Calu3 (cell line): ENCODE data around the gene SF3A2. TPM values are rescaled to one million over a fixed set of nuclear protein-coding genes. Genes with fewer than 3 reads are reported as not detected.

Experiments used
- BruUV-seq: library from RNA; stranded (reverse); fragments of 400-500 nt; replicated peaks from 2 replicates; lab custom pipeline; 2021; lab: Mats Ljungman, UMichigan
- CTCF ChIA-PET: fragments of 300-600 bp; sonication (Branson Sonifier 250); formaldehyde crosslinking; loops from one replicate; lab custom pipeline; 2022; ENCODE audit warnings: antibody characterized with exemption; lab: Charles Lee
- DNase-seq: peaks from one replicate; pipeline ENCODE4 v3.0.0; 2022
- H3K27ac Mint-ChIP-seq: one replicate; pipeline ENCODE4 v1.8.0; 2022; ENCODE audit warnings: mixed read lengths; ENCODE audit not compliant: unreplicated experiment
- H3K27me3 Mint-ChIP-seq: one replicate; pipeline ENCODE4 v1.8.0; 2022; ENCODE audit warnings: mixed read lengths; ENCODE audit not compliant: unreplicated experiment
- H3K36me3 Mint-ChIP-seq: one replicate; pipeline ENCODE4 v1.8.0; 2022; ENCODE audit warnings: mild to moderate bottlenecking, moderate library complexity, mixed read lengths; ENCODE audit not compliant: insufficient read depth, unreplicated experiment
- H3K4me1 Mint-ChIP-seq: one replicate; pipeline ENCODE4 v1.8.0; 2022; ENCODE audit warnings: mild to moderate bottlenecking, low read depth, mixed read lengths; ENCODE audit not compliant: unreplicated experiment
- H3K4me3 Mint-ChIP-seq: one replicate; pipeline ENCODE4 v1.8.0; 2022; ENCODE audit warnings: mild to moderate bottlenecking, low read depth, moderate library complexity, mixed read lengths; ENCODE audit not compliant: unreplicated experiment
- H3K9me3 Mint-ChIP-seq: one replicate; pipeline ENCODE4 v1.8.0; 2022; ENCODE audit warnings: low read depth, mixed read lengths; ENCODE audit not compliant: unreplicated experiment
- intact Hi-C: fragments of 100-400 bp; cut with micrococcal nuclease; formaldehyde crosslinking; loops from one replicate; pipeline ENCODE4 v1.10.0; 2022; ENCODE audit not compliant: unreplicated experiment
- total RNA-seq: library from RNA; stranded (reverse); gene quantifications from 2 replicates; pipeline ENCODE4 v1.2.3, GENCODE V29; 2022
- TF ChIP-seq, protein P1 (sequence below): fragments of 200-600 bp; IDR thresholded peaks from one replicate; pipeline ENCODE4 v1.8.0; 2022; ENCODE audit warnings: antibody characterized with exemption; ENCODE audit not compliant: unreplicated experiment

The SF3A2 gene
- total RNA-seq, 1 experiment from 2014 or later: 83.6 TPM

GRCh38 chr19:2249880-2250765, 13.5 kb downstream of the SF3A2 start:
- Mint-ChIP-seq H3K27ac (no peak overlapping the region), H3K27me3 (no peaks in the 10 kb centered on the region), H3K4me3 (no peak overlapping the region), H3K4me1 (no peaks in the 10 kb centered on the region), H3K9me3 (no peaks in the 10 kb centered on the region), H3K36me3 (peaks cover 22% of the 10 kb centered on the region)
- no TSS peak for BruUV-seq
- DNase-seq: no peak
- TF ChIP-seq, protein P1, sequence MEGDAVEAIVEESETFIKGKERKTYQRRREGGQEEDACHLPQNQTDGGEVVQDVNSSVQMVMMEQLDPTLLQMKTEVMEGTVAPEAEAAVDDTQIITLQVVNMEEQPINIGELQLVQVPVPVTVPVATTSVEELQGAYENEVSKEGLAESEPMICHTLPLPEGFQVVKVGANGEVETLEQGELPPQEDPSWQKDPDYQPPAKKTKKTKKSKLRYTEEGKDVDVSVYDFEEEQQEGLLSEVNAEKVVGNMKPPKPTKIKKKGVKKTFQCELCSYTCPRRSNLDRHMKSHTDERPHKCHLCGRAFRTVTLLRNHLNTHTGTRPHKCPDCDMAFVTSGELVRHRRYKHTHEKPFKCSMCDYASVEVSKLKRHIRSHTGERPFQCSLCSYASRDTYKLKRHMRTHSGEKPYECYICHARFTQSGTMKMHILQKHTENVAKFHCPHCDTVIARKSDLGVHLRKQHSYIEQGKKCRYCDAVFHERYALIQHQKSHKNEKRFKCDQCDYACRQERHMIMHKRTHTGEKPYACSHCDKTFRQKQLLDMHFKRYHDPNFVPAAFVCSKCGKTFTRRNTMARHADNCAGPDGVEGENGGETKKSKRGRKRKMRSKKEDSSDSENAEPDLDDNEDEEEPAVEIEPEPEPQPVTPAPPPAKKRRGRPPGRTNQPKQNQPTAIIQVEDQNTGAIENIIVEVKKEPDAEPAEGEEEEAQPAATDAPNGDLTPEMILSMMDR: no peak
- intact Hi-C loops: no loop called here
- CTCF ChIA-PET: interaction anchor here (1.1 kb wide), 1 partner anchor 12 kb away, joined by 3 read pairs; no protein-coding TSS in a partner anchor

GRCh38 chr19:2250766-2251105, 14.1 kb downstream of the SF3A2 start:
- Mint-ChIP-seq H3K4me3 (no peak overlapping the region), H3K4me1 (no peaks in the 10 kb centered on the region), H3K27me3 (no peaks in the 10 kb centered on the region), H3K36me3 (peaks cover 22% of the 10 kb centered on the region), H3K27ac (no peak overlapping the region), H3K9me3 (no peaks in the 10 kb centered on the region)
- intact Hi-C loops: no loop called here
- CTCF ChIA-PET: interaction anchor here (1.1 kb wide), 1 partner anchor 11 kb away, joined by 3 read pairs; no protein-coding TSS in a partner anchor
- BruUV-seq: no TSS peak
- DNase-seq: no peak
- TF ChIP-seq, protein P1: no peak

GRCh38 chr19:2251106-2252054, 14.8 kb downstream of the SF3A2 start:
- Mint-ChIP-seq H3K9me3 (no peaks in the 10 kb centered on the region), H3K27ac (no peak overlapping the region), H3K4me1 (no peaks in the 10 kb centered on the region), H3K27me3 (no peaks in the 10 kb centered on the region), H3K4me3 (no peak overlapping the region), H3K36me3 (peaks cover 22% of the 10 kb centered on the region)
- intact Hi-C loops: no loop called here
- CTCF ChIA-PET: no interaction called here
- BruUV-seq: no TSS peak
- DNase-seq: no peak
- TF ChIP-seq, protein P1: no peak

- H3K4me3 Mint-ChIP-seq: peak overlapping the region; percentile 16
- BruUV-seq: no TSS peak
- DNase-seq: no peak
- H3K9me3 Mint-ChIP-seq: no peaks in the 10 kb centered on the region
- intact Hi-C loops: no loop called here
- peaks cover 22% of the 10 kb centered on the region for H3K36me3 Mint-ChIP-seq
- no peak overlapping the region for H3K27ac Mint-ChIP-seq
- no peaks in the 10 kb centered on the region for H3K27me3 Mint-ChIP-seq
- H3K4me1 Mint-ChIP-seq: no peaks in the 10 kb centered on the region
- CTCF ChIA-PET: no interaction called here
- TF ChIP-seq, protein P1: no peak
Measured at GRCh38 chr19:2252055-2252796, 15.6 kb downstream of the SF3A2 start.
